Uterus (tissue), 4 donors: Measurements from ENCODE around the gene STAC2. TPM values are rescaled to one million over a fixed set of nuclear protein-coding genes. Genes with fewer than 3 reads are reported as not detected.

Experiments
- DNase-seq, 2 donors: peaks; one replicate each; pipeline ENCODE4 v3.0.0-alpha.2; 2019 to 2020
- H3K27ac ChIP-seq, 2 donors: fragments of 200-600 bp; sonication (generic); 1 replicate in 1 of 2; 2 replicates in 1 of 2; pipeline ENCODE4 v1.5.1; 2016 to 2018
- H3K27me3 ChIP-seq, 2 donors: fragments of 200-600 bp; sonication (generic); one replicate each; pipeline ENCODE4 v1.5.1; 2018 to 2019; ENCODE audit warnings: control low read depth in 1 of 2
- H3K36me3 ChIP-seq, 2 donors: fragments of 200-600 bp; sonication (generic); one replicate each; pipeline ENCODE4 v1.5.1; 2019; ENCODE audit warnings: control low read depth in 1 of 2
- H3K4me1 ChIP-seq, 2 donors: fragments of 200-600 bp; sonication (generic); one replicate each; pipeline ENCODE4 v1.5.1; 2018 to 2019; ENCODE audit warnings: control low read depth in 1 of 2
- H3K4me3 ChIP-seq, 2 donors: fragments of 200-600 bp; sonication (generic); 1 replicate in 1 of 2; 2 replicates in 1 of 2; pipeline ENCODE4 v1.5.1; 2018 to 2019; ENCODE audit warnings: mild to moderate bottlenecking in 1 of 2
- H3K9me3 ChIP-seq, 2 donors: fragments of 200-600 bp; sonication (generic); one replicate each; pipeline ENCODE4 v1.5.1; 2019; ENCODE audit warnings: control low read depth in 1 of 2
- CTCF ChIP-seq, 4 experiments: fragments of 200-600 bp in 2 of 4; fragments of 450-650 bp in 2 of 4; sonication (generic) in 2 of 4; IDR thresholded peaks; one replicate each; pipeline ENCODE4 v1.5.1; 2016 to 2019; ENCODE audit warnings: antibody characterized with exemption in 4 of 4, mild to moderate bottlenecking in 2 of 4, moderate library complexity in 1 of 4
- POLR2A ChIP-seq, 2 donors: fragments of 450-650 bp; IDR thresholded peaks; one replicate each; pipeline ENCODE4 v1.6.1; 2016; ENCODE audit warnings: antibody characterized with exemption in 2 of 2, mild to moderate bottlenecking in 1 of 2, moderate library complexity in 1 of 2
- intact Hi-C: fragments of 100-400 bp; cut with DNase I; formaldehyde crosslinking; loops from one replicate; pipeline ENCODE4 v1.15.1; 2023; ENCODE audit warnings: low total_unique reads
- total RNA-seq, 4 donors: library from RNA; depleted of rRNA in 3 of 4; stranded (reverse); fragments of >200 nt in 3 of 4; gene quantifications; one replicate each; pipeline versions ENCODE4 v1.1.0 to v1.2.4, GENCODE V29; 2014 to 2023
- donor health status: DM: yes; HTN: yes; CAD: no.

STAC2 gene
- total RNA-seq, 4 donors from 2014 or later, result 0.59 to 14.4 (median 1.1) TPM

GRCh38 chr17:39231591-39232551 lies 6.1 kb upstream of the STAC2 start:
- H3K27me3 ChIP-seq, result no peaks in the 10 kb centered on the region
- H3K27ac ChIP-seq, result no peak overlapping the region
- DNase-seq, result peak; percentile 51 to 59
- intact Hi-C loops, result no loop called here
- no peaks in the 10 kb centered on the region for H3K9me3 ChIP-seq
- H3K36me3 ChIP-seq, result no peaks in the 10 kb centered on the region
- TF ChIP-seq POLR2A (IDR thresholded peaks at IDR 0.05) (no peak), CTCF (IDR thresholded peaks at IDR 0.05) (peak; percentile 63 to 72 (median 70))
- no peak overlapping the region for H3K4me3 ChIP-seq
- peaks cover 0 to 8% of the 10 kb centered on the region in 2 donors for H3K4me1 ChIP-seq

GRCh38 chr17:39231091-39231561 lies 5.4 kb upstream of the STAC2 start:
- Histone ChIP-seq H3K4me3 (no peak overlapping the region), H3K27me3 (no peaks in the 10 kb centered on the region), H3K27ac (no peak overlapping the region), H3K9me3 (no peaks in the 10 kb centered on the region), H3K36me3 (no peaks in the 10 kb centered on the region), H3K4me1 (peaks cover 0 to 8% of the 10 kb centered on the region in 2 donors)
- DNase-seq, result no peak
- intact Hi-C loops, result no loop called here
- TF ChIP-seq CTCF (IDR thresholded peaks at IDR 0.05) (no peak), POLR2A (IDR thresholded peaks at IDR 0.05) (no peak)

GRCh38 chr17:39230361-39230760 lies 4.6 kb upstream of the STAC2 start:
- H3K36me3 ChIP-seq, result no peaks in the 10 kb centered on the region
- peaks cover 0 to 8% of the 10 kb centered on the region in 2 donors for H3K4me1 ChIP-seq
- H3K27ac ChIP-seq, result no peak overlapping the region
- TF ChIP-seq CTCF (IDR thresholded peaks at IDR 0.05) (no peak), POLR2A (IDR thresholded peaks at IDR 0.05) (no peak)
- DNase-seq, result no peak
- intact Hi-C loops, result no loop called here
- H3K4me3 ChIP-seq, result no peak overlapping the region
- no peaks in the 10 kb centered on the region for H3K27me3 ChIP-seq
- H3K9me3 ChIP-seq, result no peaks in the 10 kb centered on the region

- DNase-seq, result no peak
- H3K4me1 ChIP-seq, result peaks cover 0 to 11% of the 10 kb centered on the region in 2 donors
- no peaks in the 10 kb centered on the region for H3K9me3 ChIP-seq
- H3K27ac ChIP-seq, result no peak overlapping the region
- H3K27me3 ChIP-seq, result no peaks in the 10 kb centered on the region
- intact Hi-C loops, result no loop called here
- no peak for TF ChIP-seq POLR2A (IDR thresholded peaks at IDR 0.05)
- TF ChIP-seq CTCF (IDR thresholded peaks at IDR 0.05), result no peak
- H3K4me3 ChIP-seq, result no peak overlapping the region
- no peaks in the 10 kb centered on the region for H3K36me3 ChIP-seq
Measured at GRCh38 chr17:39229274-39229913, 3.6 kb upstream of the STAC2 start.
